Uterus (tissue), 4 donors: ENCODE results near the gene SLC8A1. TPM values are rescaled to one million over a fixed set of nuclear protein-coding genes. Genes with fewer than 3 reads are reported as not detected.
A peak's percentile ranks its signal among the peaks of the same experiment; 100 is the strongest.

Source experiments
- DNase-seq, 2 donors: peaks; one replicate each; pipeline ENCODE4 v3.0.0-alpha.2; 2019 to 2020
- H3K27ac ChIP-seq, 2 donors: fragments of 200-600 bp; sonication (generic); 1 replicate in 1 of 2; 2 replicates in 1 of 2; pipeline ENCODE4 v1.5.1; 2016 to 2018
- H3K27me3 ChIP-seq, 2 donors: fragments of 200-600 bp; sonication (generic); one replicate each; pipeline ENCODE4 v1.5.1; 2018 to 2019; ENCODE audit warnings: control low read depth in 1 of 2
- H3K36me3 ChIP-seq, 2 donors: fragments of 200-600 bp; sonication (generic); one replicate each; pipeline ENCODE4 v1.5.1; 2019; ENCODE audit warnings: control low read depth in 1 of 2
- H3K4me1 ChIP-seq, 2 donors: fragments of 200-600 bp; sonication (generic); one replicate each; pipeline ENCODE4 v1.5.1; 2018 to 2019; ENCODE audit warnings: control low read depth in 1 of 2
- H3K4me3 ChIP-seq, 2 donors: fragments of 200-600 bp; sonication (generic); 1 replicate in 1 of 2; 2 replicates in 1 of 2; pipeline ENCODE4 v1.5.1; 2018 to 2019; ENCODE audit warnings: mild to moderate bottlenecking in 1 of 2
- H3K9me3 ChIP-seq, 2 donors: fragments of 200-600 bp; sonication (generic); one replicate each; pipeline ENCODE4 v1.5.1; 2019; ENCODE audit warnings: control low read depth in 1 of 2
- POLR2A ChIP-seq, 2 donors: fragments of 450-650 bp; IDR thresholded peaks; one replicate each; pipeline ENCODE4 v1.6.1; 2016; ENCODE audit warnings: antibody characterized with exemption in 2 of 2, mild to moderate bottlenecking in 1 of 2, moderate library complexity in 1 of 2
- intact Hi-C: fragments of 100-400 bp; cut with DNase I; formaldehyde crosslinking; loops from one replicate; pipeline ENCODE4 v1.15.1; 2023; ENCODE audit warnings: low total_unique reads
- total RNA-seq, 4 donors: library from RNA; depleted of rRNA in 3 of 4; stranded (reverse); fragments of >200 nt in 3 of 4; gene quantifications; one replicate each; pipeline versions ENCODE4 v1.1.0 to v1.2.4, GENCODE V29; 2014 to 2023
- TF ChIP-seq, protein P1 (sequence below), 4 experiments: fragments of 200-600 bp in 2 of 4; fragments of 450-650 bp in 2 of 4; sonication (generic) in 2 of 4; IDR thresholded peaks; one replicate each; pipeline ENCODE4 v1.5.1; 2016 to 2019; ENCODE audit warnings: antibody characterized with exemption in 4 of 4, mild to moderate bottlenecking in 2 of 4, moderate library complexity in 1 of 4
- donor health status: DM: yes; HTN: yes; CAD: no.

Gene SLC8A1
- total RNA-seq, 4 donors from 2014 or later: 61.2 to 257 (median 140) TPM

DNA sequence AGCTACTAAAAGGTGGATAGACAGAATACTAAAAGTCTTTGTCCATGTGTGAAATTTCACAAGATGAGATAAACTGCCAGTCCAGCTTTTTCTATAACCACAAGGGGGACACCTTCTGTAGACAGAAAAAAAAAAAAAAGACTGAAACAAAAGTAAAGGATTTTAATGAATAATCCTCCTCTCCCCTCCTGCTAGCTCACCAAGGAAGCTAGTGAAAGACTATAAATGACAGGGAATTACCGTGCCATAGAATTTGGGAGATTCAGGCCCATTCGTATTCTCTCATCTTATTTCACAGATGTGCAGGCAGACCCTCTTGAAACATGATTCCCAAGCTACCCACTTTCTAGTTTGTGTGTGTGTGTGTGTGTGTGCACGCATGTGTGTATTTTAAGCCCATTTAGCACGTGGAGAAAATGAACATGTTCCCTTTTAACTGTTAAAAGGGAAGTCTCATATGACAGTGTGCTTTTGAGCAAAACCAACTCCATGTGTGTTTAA, 36.3 kb upstream of the SLC8A1 start:
- H3K27me3 ChIP-seq: no peaks in the 10 kb centered on the region
- no peak overlapping the region for H3K4me3 ChIP-seq
- H3K27ac ChIP-seq: peak overlapping the region; percentile 74 to 79
- peak in 1 of 2 donors; percentile 17 for DNase-seq
- no peaks in the 10 kb centered on the region for H3K4me1 ChIP-seq
- no peaks in the 10 kb centered on the region for H3K9me3 ChIP-seq
- intact Hi-C loops: no loop called here
- TF ChIP-seq, protein P1, sequence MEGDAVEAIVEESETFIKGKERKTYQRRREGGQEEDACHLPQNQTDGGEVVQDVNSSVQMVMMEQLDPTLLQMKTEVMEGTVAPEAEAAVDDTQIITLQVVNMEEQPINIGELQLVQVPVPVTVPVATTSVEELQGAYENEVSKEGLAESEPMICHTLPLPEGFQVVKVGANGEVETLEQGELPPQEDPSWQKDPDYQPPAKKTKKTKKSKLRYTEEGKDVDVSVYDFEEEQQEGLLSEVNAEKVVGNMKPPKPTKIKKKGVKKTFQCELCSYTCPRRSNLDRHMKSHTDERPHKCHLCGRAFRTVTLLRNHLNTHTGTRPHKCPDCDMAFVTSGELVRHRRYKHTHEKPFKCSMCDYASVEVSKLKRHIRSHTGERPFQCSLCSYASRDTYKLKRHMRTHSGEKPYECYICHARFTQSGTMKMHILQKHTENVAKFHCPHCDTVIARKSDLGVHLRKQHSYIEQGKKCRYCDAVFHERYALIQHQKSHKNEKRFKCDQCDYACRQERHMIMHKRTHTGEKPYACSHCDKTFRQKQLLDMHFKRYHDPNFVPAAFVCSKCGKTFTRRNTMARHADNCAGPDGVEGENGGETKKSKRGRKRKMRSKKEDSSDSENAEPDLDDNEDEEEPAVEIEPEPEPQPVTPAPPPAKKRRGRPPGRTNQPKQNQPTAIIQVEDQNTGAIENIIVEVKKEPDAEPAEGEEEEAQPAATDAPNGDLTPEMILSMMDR (IDR thresholded peaks at IDR 0.05): peak; percentile 12 to 66 (median 60)
- TF ChIP-seq POLR2A (IDR thresholded peaks at IDR 0.05): no peak
- no peaks in the 10 kb centered on the region for H3K36me3 ChIP-seq

DNA sequence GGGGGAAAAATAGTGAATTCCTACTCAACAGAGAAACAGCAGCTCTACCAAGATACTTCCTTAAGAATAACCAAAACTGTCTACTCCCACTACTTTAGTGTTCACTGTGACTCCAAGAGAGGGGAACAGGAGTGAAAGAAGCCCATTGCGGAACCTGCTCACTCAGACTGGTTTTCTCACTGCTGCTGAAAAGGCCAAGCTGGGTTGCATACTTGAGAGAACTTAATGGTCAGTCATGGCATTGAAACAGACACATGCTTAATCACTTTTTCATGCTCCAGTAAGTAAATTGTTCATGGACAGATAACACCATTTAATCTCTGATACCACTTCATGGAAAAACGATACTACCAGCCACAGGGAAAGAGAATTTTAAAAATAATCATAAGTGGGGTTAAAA, 35.7 kb upstream of the SLC8A1 start:
- DNase-seq: no peak
- peak overlapping the region; percentile 74 to 79 for H3K27ac ChIP-seq
- no peaks in the 10 kb centered on the region for H3K4me1 ChIP-seq
- H3K9me3 ChIP-seq: no peaks in the 10 kb centered on the region
- no peak overlapping the region for H3K4me3 ChIP-seq
- no peaks in the 10 kb centered on the region for H3K36me3 ChIP-seq
- intact Hi-C loops: no loop called here
- H3K27me3 ChIP-seq: no peaks in the 10 kb centered on the region
- TF ChIP-seq, protein P1 (IDR thresholded peaks at IDR 0.05): no peak
- TF ChIP-seq POLR2A (IDR thresholded peaks at IDR 0.05): no peak

DNA sequence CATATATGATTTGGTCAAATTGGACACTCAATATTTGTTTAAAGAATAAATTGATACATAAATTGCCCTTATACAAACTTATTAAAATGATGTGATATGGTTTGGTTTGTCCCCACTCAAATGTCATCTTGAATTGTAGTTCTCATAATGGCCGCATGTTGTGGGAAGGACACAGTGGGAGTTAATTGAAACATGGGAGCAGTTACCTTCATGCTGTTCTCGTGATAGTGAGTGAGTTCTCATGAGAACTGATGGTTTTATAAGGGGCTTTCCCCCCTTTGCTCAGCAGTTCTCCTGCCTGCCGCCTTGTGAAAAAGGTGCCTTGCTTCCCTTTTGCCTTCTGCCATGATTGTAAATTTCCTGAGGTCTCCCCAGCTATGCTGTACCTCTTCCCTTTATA, 34.0 kb upstream of the SLC8A1 start:
- no peak for TF ChIP-seq POLR2A (IDR thresholded peaks at IDR 0.05)
- TF ChIP-seq, protein P1 (IDR thresholded peaks at IDR 0.05): no peak
- no peak overlapping the region for H3K27ac ChIP-seq
- H3K4me1 ChIP-seq: no peaks in the 10 kb centered on the region
- no peak for DNase-seq
- H3K36me3 ChIP-seq: no peaks in the 10 kb centered on the region
- H3K27me3 ChIP-seq: no peaks in the 10 kb centered on the region
- intact Hi-C loops: no loop called here
- H3K9me3 ChIP-seq: no peaks in the 10 kb centered on the region
- H3K4me3 ChIP-seq: no peak overlapping the region

DNA sequence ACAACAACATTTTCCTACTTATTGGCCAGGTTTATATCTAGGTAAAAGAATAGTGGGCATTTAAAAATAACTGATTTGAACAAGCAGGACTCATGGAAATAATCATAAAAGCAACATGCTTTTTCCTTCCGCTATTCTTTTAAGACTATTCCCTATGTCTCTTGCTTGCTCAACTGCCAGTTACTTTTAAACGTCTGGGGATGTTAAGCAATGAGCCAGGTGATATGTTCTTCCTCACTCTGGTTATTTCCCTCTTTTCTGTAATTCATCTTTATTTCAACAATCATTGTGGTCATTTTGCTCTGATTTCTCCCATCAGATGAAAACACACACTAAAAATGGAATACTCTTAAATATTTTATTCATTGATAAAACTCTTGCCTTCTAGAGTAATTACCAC, 33.4 kb upstream of the SLC8A1 start:
- no peak overlapping the region for H3K27ac ChIP-seq
- H3K36me3 ChIP-seq: no peaks in the 10 kb centered on the region
- H3K9me3 ChIP-seq: no peaks in the 10 kb centered on the region
- intact Hi-C loops: no loop called here
- no peak overlapping the region for H3K4me3 ChIP-seq
- no peak for DNase-seq
- TF ChIP-seq, protein P1 (IDR thresholded peaks at IDR 0.05): no peak
- TF ChIP-seq POLR2A (IDR thresholded peaks at IDR 0.05): no peak
- H3K27me3 ChIP-seq: no peaks in the 10 kb centered on the region
- no peaks in the 10 kb centered on the region for H3K4me1 ChIP-seq

DNA sequence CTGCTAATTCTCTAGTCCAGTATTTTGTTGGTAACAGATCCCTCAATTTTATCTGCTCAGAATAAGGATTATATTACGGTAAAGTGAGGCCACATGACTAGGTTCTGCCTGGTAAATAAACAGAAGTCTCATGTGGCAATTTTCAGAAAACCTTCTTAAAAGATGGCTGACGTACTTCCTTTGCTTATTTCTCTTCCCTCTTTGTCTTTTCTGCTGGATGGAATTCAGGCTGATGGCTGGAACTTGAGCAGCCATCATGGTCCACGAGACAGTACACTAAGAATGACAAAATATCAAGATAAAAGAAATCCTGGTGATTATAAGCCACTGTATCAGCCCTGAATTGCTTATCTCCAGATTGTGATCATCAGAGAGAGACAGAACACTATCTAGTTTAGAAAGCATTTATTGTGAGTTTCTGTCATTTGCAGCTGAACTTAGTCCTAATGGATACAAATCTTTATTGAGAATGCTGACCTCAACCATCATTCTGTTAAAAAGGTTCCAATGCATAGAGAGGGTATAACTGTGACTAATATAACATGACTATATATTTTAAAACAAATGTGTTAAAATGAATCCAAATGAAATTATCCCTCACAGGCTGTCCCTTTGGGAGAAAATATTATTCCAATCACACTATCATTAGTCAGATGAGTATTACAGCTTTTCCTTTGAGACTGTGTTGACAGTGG, 31.8 kb upstream of the SLC8A1 start:
- Histone ChIP-seq H3K9me3 (no peaks in the 10 kb centered on the region), H3K4me3 (no peak overlapping the region), H3K4me1 (no peaks in the 10 kb centered on the region), H3K36me3 (no peaks in the 10 kb centered on the region), H3K27ac (no peak overlapping the region), H3K27me3 (no peaks in the 10 kb centered on the region)
- intact Hi-C loops: no loop called here
- TF ChIP-seq, protein P1 (IDR thresholded peaks at IDR 0.05): no peak
- no peak for TF ChIP-seq POLR2A (IDR thresholded peaks at IDR 0.05)
- DNase-seq: no peak
